ENCODE results near the gene TENT5C.

GRCh38 chr1:117561551-117561950 is 44.3 kb upstream of the TENT5C start:
- TF ChIP-seq SIN3A (IDR thresholded peaks at IDR 0.05; ENCODE audit: borderline replicate concordance, low read depth, low read length), result no peak
- TF ChIP-seq MAX (IDR thresholded peaks at IDR 0.05; ENCODE audit: low read depth), result no peak
- TF ChIP-seq EP300 (IDR thresholded peaks at IDR 0.05; ENCODE audit: borderline replicate concordance in 1 of 2, low read depth in 1 of 2, low read length in 1 of 2), result no peak
- TF ChIP-seq JUND (IDR thresholded peaks at IDR 0.05), result no peak
- no peak for TF ChIP-seq RAD21 (IDR thresholded peaks at IDR 0.05; ENCODE audit: low read length)
- no peak for TF ChIP-seq RFX5 (IDR thresholded peaks at IDR 0.05; ENCODE audit: low read length)
- TF ChIP-seq, protein P1, sequence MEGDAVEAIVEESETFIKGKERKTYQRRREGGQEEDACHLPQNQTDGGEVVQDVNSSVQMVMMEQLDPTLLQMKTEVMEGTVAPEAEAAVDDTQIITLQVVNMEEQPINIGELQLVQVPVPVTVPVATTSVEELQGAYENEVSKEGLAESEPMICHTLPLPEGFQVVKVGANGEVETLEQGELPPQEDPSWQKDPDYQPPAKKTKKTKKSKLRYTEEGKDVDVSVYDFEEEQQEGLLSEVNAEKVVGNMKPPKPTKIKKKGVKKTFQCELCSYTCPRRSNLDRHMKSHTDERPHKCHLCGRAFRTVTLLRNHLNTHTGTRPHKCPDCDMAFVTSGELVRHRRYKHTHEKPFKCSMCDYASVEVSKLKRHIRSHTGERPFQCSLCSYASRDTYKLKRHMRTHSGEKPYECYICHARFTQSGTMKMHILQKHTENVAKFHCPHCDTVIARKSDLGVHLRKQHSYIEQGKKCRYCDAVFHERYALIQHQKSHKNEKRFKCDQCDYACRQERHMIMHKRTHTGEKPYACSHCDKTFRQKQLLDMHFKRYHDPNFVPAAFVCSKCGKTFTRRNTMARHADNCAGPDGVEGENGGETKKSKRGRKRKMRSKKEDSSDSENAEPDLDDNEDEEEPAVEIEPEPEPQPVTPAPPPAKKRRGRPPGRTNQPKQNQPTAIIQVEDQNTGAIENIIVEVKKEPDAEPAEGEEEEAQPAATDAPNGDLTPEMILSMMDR (IDR thresholded peaks at IDR 0.05), result no peak
- no peak for TF ChIP-seq REST (IDR thresholded peaks at IDR 0.05; ENCODE audit: low read depth, low read length)
- no peak for TF ChIP-seq FOXM1 (IDR thresholded peaks at IDR 0.05; ENCODE audit: low read depth)
- TF ChIP-seq MXI1 (IDR thresholded peaks at IDR 0.05; ENCODE audit: low read depth, low read length), result no peak
- no peak for TF ChIP-seq CHD2 (IDR thresholded peaks at IDR 0.05; ENCODE audit: low read length, partially characterized antibody)
- no peak for TF ChIP-seq RCOR1 (IDR thresholded peaks at IDR 0.05; ENCODE audit: low read length)
